ENCODE results near the gene ITGB8. TPM values are rescaled to one million over a fixed set of nuclear protein-coding genes. Genes with fewer than 3 reads are reported as not detected.

The ITGB8 gene
- total and polyA plus RNA-seq, 12 donors = 1.1 to 16.4 (median 6.3) TPM

DNA sequence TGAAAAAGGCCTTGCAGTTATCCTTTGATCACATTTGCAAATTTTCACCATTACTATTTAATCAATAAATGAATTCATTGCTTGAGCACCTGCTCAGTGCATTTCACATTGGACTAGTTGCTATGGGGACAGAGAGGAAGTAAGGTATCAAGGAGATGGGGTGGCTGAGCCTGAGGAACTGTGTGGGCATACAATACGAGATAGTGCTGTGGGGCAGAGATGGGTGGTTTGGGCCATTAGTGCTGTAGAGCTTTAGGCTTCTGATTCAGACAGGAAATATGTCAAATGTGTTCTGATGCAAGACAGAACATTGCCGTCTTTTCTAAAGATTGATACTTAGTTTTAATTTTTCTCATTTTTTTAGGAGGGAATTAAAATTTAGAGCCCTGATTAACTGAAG lies 13.2 kb downstream of the ITGB8 start:
- H3K9me3 ChIP-seq (replicated peaks in 1 of 3) = no peaks in the 10 kb centered on the region
- intact Hi-C loops (cut with DNase I) = no loop called here
- H3K27ac ChIP-seq = no peak overlapping the region
- no peak overlapping the region for H3K4me3 ChIP-seq
- no peaks in the 10 kb centered on the region for H3K27me3 ChIP-seq
- H3K4me1 ChIP-seq (replicated peaks in 1 of 2) = no peaks in the 10 kb centered on the region
- 35 to 62% (median 59%) methylated on average over 2 of the region's 2 CpGs for WGBS, 4 donors
- DNase-seq = no peak
- H3K36me3 ChIP-seq (replicated peaks in 1 of 2) = no peaks in the 10 kb centered on the region
- TF ChIP-seq POLR2A (IDR thresholded peaks at IDR 0.05) = no peak
- TF ChIP-seq CTCF (IDR thresholded peaks at IDR 0.05) = no peak

GRCh38 chr7:20344396-20344795 lies 13.7 kb downstream of the ITGB8 start:
- H3K36me3 ChIP-seq (replicated peaks in 1 of 2) = no peaks in the 10 kb centered on the region
- intact Hi-C loops (cut with DNase I) = no loop called here
- no peak overlapping the region for H3K27ac ChIP-seq
- no peaks in the 10 kb centered on the region for H3K4me1 ChIP-seq (replicated peaks in 1 of 2)
- TF ChIP-seq CTCF (IDR thresholded peaks at IDR 0.05) = no peak
- no peak for TF ChIP-seq POLR2A (IDR thresholded peaks at IDR 0.05)
- no peaks in the 10 kb centered on the region for H3K9me3 ChIP-seq (replicated peaks in 1 of 3)
- H3K4me3 ChIP-seq = no peak overlapping the region
- WGBS, 4 donors = 94 to 95% (median 95%) methylated on average over 4 of the region's 4 CpGs
- DNase-seq = no peak
- no peaks in the 10 kb centered on the region for H3K27me3 ChIP-seq

GRCh38 chr7:20346577-20346976 lies 15.9 kb downstream of the ITGB8 start:
- H3K36me3 ChIP-seq (replicated peaks in 1 of 2) = no peaks in the 10 kb centered on the region
- no peak overlapping the region for H3K4me3 ChIP-seq
- no peak for DNase-seq
- intact Hi-C loops (cut with DNase I) = no loop called here
- no peaks in the 10 kb centered on the region for H3K9me3 ChIP-seq (replicated peaks in 1 of 3)
- no peak overlapping the region for H3K27ac ChIP-seq
- WGBS, 4 donors = 87 to 95% (median 89%) methylated on average over 4 of the region's 4 CpGs
- no peak for TF ChIP-seq POLR2A (IDR thresholded peaks at IDR 0.05)
- TF ChIP-seq CTCF (IDR thresholded peaks at IDR 0.05) = no peak
- H3K4me1 ChIP-seq (replicated peaks in 1 of 2) = peaks cover 0 to under 1% of the 10 kb centered on the region in 2 donors
- no peaks in the 10 kb centered on the region for H3K27me3 ChIP-seq

- Histone ChIP-seq H3K9me3 (replicated peaks in 1 of 3) (no peaks in the 10 kb centered on the region), H3K27me3 (no peaks in the 10 kb centered on the region), H3K4me1 (replicated peaks in 1 of 2) (peaks cover 0 to 3% of the 10 kb centered on the region in 2 donors), H3K4me3 (no peak overlapping the region), H3K27ac (no peak overlapping the region), H3K36me3 (replicated peaks in 1 of 2) (no peaks in the 10 kb centered on the region)
- intact Hi-C loops (cut with DNase I) = no loop called here
- no peak for DNase-seq
- TF ChIP-seq CTCF (IDR thresholded peaks at IDR 0.05) (no peak), POLR2A (IDR thresholded peaks at IDR 0.05) (no peak)
These were observed 17.0 kb downstream of the ITGB8 start for GRCh38 chr7:20347680-20348079.
